Head of caudate nucleus (tissue), 42 donors: ENCODE measurements around the gene GRIN3A.
A peak's percentile ranks its signal among the peaks of the same experiment; 100 is the strongest.

ENCODE experiments used
- DNase-seq, 42 donors: peaks; one replicate each; pipeline versions ENCODE4 v3.0.0 to v3.0.0-alpha.2; 2020 to 2021; ENCODE audit warnings: mixed read lengths in 7 of 42
- intact Hi-C: fragments of 100-400 bp; cut with DNase I; formaldehyde crosslinking; loops from one replicate; pipeline ENCODE4 v1.15.0; 2022

The GRIN3A gene

GRCh38 chr9:101639311-101639710 is 99.1 kb downstream of the GRIN3A start:
- DNase-seq, result no peak
- intact Hi-C loops, result no loop called here

GRCh38 chr9:101636247-101636646 is 102.2 kb downstream of the GRIN3A start:
- DNase-seq, result no peak
- intact Hi-C loops, result no loop called here

DNA sequence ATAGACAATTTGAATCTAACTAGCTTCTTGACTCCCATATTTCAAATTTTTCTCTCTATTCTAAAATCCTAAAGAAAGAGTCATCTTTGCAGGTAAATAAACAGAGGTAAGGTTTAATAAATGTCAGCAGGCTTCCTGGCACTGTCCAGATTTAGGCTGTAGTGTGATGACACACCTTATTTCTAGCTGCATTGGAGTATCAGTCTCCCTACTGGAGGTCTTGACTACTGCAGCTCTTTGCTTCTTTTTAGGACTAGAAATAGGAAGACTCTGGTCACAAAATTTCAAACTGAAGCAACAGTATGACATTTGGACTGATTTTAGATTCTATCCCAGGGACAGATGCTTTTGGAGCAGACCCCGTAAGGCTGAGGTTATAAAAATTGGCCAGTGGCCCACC is 103.0 kb downstream of the GRIN3A start:
- DNase-seq, result no peak
- intact Hi-C loops, result no loop called here

DNA sequence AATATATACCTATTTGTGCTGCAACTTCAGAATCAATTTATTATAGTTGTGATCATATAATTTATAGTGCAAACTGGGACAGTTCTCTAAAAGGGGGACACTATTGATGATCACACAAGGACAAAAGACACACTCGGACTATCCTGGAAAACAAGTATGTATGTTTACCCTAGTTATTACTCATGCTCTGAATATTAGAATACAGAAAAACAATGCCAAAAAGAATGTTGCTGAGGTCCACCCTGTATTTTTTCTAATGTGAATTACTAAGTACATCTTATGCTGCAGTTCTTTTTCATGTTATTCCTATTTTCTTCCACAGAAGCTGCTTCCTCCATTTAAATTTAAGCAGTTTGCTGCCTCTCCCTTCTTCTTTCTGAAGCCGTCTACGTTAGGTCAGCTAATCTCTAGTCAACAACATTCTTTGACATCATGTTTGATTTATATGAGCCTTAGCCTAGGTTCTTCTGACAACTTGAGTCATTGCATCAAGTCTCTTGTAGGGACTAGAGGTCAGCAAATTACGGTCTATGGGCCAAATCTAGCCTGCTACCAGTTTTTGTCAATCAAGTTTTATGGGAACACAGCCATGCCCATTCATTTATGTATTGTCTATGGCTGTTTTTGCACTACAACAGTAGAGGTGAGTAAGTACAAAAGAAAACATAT is 103.6 kb downstream of the GRIN3A start:
- no peak for DNase-seq
- intact Hi-C loops, result no loop called here

DNA sequence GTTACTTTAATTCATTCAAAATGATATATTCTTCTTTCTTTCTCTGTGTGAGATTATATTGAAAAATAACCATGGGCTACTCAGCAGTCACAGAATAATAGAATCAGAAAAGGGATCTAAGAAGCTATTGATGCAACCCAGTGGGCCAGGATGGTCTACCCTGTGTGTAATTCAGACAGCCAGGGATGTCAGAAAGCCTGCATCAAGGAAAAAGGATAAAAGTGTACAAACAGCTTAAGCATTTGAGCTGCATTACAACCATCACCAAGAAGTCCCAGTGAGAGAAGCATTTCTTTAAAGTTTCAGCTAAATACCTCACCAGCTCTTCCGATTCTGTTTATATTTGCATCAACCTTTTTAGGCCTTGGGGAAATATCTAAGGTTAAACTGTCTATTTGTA is 105.8 kb downstream of the GRIN3A start:
- intact Hi-C loops, result no loop called here
- no peak for DNase-seq

DNA sequence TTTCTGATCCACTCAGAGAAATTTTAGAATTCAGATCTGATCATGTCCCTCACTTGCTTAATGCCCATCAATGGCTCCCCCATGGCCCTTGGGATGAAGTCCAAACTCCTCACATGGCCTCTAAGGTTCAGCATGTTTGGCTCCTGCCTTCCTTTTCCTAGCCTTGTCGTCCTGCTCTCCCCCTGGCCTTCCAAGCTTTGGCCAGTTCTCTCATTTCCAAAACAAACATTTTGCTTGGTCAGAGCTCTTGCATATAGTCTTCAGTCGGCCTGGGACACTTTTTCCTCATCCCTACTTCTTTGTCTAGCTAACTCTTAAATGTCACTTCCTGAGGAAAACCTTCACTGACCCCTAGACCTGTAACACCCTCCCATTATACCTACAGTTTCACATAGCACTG is 106.6 kb downstream of the GRIN3A start:
- intact Hi-C loops, result no loop called here
- DNase-seq, result no peak

DNA sequence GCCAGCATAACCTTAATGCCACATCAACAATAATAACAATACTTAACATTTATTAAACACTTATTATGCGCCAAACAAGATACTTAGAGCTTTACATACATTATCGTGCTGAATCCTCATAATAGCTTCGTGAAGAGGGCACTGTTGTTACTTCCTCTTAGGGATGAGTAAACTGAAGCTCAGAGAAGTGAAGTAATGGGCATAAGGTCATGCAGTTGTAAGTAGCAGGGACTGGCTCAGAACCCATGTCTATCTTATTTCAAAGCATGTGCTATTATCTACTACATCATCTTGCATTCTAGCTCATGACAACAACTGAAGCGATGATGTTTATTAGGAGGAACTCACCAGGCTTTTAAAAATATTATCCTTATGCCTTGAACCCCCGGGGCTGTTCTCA is 108.8 kb downstream of the GRIN3A start:
- no peak for DNase-seq
- intact Hi-C loops, result no loop called here

GRCh38 chr9:101628173-101628572 is 110.3 kb downstream of the GRIN3A start:
- no peak for DNase-seq
- intact Hi-C loops, result no loop called here

GRCh38 chr9:101626295-101626694 is 112.2 kb downstream of the GRIN3A start:
- no peak for DNase-seq
- intact Hi-C loops, result no loop called here

GRCh38 chr9:101625876-101626275 is 112.6 kb downstream of the GRIN3A start:
- DNase-seq, result no peak
- intact Hi-C loops, result no loop called here

DNA sequence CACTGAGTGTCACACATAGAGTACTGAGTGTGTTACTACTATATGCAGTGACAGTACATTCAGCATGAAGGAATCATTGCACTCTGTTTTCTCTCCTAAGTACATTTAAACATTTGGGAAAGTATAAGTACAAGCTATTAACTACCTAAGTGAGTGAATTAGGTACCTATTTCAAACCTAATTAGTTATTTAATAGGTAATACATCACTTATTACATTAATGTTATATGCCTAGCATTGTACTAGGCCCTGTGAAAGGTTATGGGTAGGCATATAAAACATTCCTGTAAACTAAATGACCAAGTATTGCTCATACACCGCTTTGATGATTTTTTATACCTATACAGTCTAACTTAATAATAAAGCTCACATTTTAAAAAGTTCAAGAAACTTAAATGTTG is 118.0 kb downstream of the GRIN3A start:
- intact Hi-C loops, result no loop called here
- DNase-seq, result no peak

- no peak for DNase-seq
- intact Hi-C loops, result no loop called here
Measured at GRCh38 chr9:101618698-101619097, 119.7 kb downstream of the GRIN3A start.

- no peak for DNase-seq
- intact Hi-C loops, result no loop called here
Measured at GRCh38 chr9:101605547-101605946, 132.9 kb downstream of the GRIN3A start.

- no peak for DNase-seq
- intact Hi-C loops, result no loop called here
Measured at GRCh38 chr9:101604296-101604695, 134.2 kb downstream of the GRIN3A start.

GRCh38 chr9:101601904-101602765 is 136.3 kb downstream of the GRIN3A start:
- intact Hi-C loops, result no loop called here
- peak in 24 of 42 donors; percentile 8 to 73 (median 40) for DNase-seq

DNA sequence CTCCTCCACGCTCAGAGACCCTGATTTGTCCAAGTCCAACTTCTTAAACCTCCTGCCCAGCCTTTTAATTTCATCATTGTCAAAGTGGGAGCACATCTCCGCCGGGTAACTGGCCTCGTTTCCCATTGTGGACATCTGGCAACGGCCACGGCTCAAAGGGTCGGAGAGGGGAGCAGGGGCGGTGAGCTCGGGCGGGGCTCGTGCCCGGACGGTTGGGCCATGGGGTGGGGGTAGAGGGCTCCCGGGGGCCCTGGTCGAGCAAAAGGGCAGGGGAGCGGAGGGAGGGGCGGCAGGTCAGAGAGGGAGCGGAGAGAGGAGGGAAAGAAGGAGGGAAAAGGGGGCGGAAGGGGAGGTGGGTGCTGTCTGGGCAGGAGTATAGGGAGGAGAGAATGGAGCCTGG is 143.7 kb downstream of the GRIN3A start, which contains the start of gene PPP3R2:
Gene PPP3R2 (minus strand): TSS at position 174 of the 400 bp plus-strand sequence. CDS start 48 bp downstream, at position 126.
- DNase-seq, result no peak
- intact Hi-C loops, result no loop called here

DNA sequence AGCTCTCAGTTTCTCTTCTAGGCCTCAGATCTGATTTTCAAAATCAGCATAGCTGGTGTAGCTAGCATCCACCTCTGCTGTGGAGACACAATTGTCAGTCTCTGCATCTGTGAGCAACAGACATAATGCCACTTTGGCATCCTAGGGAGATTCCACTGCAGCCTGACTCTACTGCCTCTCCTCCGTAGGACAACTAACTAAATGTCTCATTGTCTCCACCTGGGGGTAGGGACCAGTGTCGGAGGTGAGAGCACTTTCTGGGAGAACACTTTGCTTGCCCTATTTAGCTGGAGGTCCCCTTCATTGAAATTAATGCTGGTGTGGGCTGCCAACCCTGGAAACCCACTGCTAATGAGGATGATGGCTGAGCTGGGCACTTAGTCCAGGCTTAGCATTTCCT is 145.1 kb downstream of the GRIN3A start:
- intact Hi-C loops, result no loop called here
- DNase-seq, result no peak

DNA sequence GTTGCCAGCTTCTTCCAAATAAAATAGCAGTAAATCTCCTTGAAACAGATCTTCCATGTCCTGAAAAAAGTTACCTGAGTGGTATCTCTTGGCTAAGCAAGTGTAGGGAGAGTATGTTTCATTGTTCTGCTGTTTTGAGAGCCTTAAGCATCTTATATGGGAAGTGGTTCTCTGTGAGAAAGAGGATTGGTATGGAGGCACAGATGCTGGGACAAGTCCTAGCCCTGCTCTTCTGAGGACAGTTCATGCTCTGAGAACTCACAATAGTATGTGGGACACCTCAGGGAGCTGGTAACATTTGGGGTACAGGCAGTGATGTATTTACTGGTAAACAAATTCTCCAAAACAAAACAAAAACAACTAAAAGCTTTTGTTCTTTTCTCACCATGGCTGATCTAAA is 145.7 kb downstream of the GRIN3A start:
- DNase-seq, result no peak
- intact Hi-C loops, result no loop called here

- DNase-seq, result no peak
- intact Hi-C loops, result no loop called here
Measured at GRCh38 chr9:101591787-101592446, 146.5 kb downstream of the GRIN3A start.

DNA sequence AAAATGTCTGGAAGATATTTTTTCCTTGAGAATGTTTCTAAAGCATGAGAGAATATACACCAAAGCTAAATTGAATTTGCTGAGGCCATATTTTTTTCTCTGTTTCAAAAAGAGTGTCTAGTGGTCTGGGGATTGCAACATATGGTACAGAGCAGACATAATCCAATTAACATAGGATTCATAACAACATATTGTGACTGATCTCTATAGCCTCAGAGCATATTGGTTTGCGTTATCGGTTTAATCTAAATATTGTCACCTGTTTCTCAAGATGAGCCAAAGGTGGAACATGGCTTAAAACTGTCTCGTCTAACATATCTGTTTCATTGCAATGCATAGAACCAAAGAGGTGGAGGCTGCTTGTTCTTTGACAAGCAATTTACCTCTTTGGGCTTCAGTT is 147.5 kb downstream of the GRIN3A start:
- intact Hi-C loops, result no loop called here
- DNase-seq, result no peak
